Glomerular endothelial cell (primary cell): ENCODE measurements around the gene VTN. TPM values are rescaled to one million over a fixed set of nuclear protein-coding genes. Genes with fewer than 3 reads are reported as not detected.

Experiments
- DNase-seq: peaks from one replicate; pipeline ENCODE4 v3.0.0-alpha.2; 2011; ENCODE audit warnings: low read depth, low spot score; ENCODE audit errors: extremely low read depth
- total RNA-seq: library from RNA; depleted of rRNA; stranded (reverse); fragments of >200 nt; gene quantifications from 2 replicates; pipeline ENCODE4 v1.2.3, GENCODE V29; 2015

The VTN gene
- total RNA-seq: 0.05 TPM in 1 of 2 replicates, not detected in the other

- no peak for DNase-seq
Measured at GRCh38 chr17:28370035-28370743, at the start of gene VTN. Gene VTN, minus strand, starts transcription at chr17:28370307. Its CDS starts 104 bp downstream, at chr17:28370203.

- peak; percentile 14 for DNase-seq
Measured at GRCh38 chr17:28416703-28417311, 46.7 kb upstream of the VTN start.

- no peak for DNase-seq
Measured at GRCh38 chr17:28415886-28416285, 45.8 kb upstream of the VTN start.

GRCh38 chr17:28413804-28414203, 43.7 kb upstream of the VTN start:
- no peak for DNase-seq

- DNase-seq: no peak
Measured at GRCh38 chr17:28412099-28412498, 42.0 kb upstream of the VTN start.

DNA sequence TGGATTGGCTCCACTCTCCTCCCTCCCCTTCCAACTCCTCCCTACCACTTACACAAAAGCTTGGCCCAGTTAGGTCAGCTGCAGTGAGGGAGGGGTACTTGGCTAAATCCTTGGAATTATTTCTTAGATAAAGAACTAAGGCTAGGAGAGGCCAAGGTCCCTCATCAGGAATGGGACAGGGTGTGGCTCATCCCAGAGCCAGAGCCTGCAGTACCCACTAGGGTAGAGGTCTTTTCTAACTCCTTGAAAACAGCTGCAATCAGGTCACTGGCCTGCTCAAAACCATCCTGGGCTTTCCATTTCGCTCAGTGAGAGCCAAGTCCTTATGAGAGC, 37.8 kb upstream of the VTN start:
- DNase-seq: no peak

GRCh38 chr17:28407130-28407973, 37.2 kb upstream of the VTN start:
- DNase-seq: no peak

DNA sequence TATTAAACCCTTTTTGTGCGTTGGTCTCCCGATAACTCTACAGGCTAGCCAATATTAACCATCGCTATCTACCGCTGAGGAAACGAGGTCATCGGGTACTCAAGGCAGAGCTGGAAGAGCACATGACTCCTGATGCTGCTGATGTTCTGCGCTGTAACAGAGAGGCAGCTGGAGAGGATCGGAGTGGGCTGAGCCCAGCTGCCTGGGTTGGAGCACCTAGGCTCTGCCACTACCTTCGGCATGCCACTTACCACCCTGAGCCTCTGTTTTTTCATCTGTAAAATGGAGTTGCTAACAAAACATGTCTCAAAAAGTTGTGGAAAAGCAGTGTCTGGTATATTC, 36.3 kb upstream of the VTN start:
- no peak for DNase-seq

DNA sequence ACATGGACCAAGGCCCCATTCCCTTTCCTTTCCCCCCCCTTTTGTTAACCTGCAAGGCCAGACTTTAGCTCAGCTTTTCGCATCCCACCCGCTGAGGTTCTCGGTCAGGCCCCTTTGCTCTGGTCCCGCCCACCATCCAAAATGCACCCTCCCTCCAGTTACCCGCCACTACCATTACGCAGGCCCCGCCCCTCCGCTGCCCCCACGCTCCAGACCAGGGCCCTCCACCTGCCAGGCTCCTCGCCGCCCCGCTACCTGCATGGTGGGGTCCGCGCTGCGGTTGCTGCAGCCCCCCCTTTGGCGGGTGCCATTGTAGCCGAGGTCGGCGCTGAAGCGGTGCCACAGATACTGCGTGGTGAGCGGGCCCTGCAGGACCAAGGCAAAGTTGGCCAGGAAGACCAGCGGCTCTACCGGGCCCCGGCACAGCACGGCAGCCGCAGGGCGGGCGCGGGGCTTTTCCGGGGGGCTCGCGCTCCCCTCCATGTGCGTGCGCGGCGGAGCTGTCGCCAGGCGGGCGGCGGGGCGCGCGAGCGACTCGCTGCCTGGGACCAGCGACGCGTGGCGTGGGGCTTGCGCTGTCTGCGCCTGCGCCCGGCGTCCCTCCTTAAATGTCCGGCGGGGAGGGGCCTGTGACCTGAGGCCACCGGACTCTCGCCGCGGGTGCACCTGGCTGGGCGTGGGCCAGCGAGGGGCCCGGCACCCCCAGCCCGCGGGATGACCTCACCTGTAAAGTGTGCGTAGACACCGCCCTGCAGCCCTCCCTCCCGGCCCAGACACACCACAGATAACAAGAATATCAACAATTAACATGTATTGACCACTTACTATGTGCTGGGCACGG, 35.7 kb upstream of the VTN start, which contains the start of gene SLC46A1:
TSS of gene SLC46A1 (minus strand) at position 581 of the 841 bp plus-strand sequence. CDS start at position 483, 98 bp downstream.
- no peak for DNase-seq

GRCh38 chr17:28404812-28405570, 34.9 kb upstream of the VTN start:
- DNase-seq: no peak

GRCh38 chr17:28404461-28404811, 34.3 kb upstream of the VTN start:
- no peak for DNase-seq

DNA sequence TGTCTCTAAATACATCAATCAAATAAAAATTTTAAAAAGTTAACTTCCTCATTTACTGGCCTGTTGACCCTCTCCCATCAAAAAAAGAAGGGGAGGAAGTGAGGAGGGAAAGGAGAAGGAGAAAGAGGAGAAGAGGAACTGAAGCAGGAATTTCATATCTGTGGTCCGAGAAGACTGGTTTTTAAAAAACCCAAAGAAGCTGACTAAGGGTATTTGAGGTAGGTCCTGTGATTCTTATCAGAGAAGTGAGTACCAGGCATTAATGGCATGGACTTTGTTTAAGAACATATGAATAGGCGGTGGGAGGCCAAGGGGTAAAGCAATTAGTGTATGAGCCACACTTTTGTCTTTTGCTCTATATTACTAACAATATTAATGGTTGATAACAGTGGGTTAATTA, 33.9 kb upstream of the VTN start:
- no peak for DNase-seq

GRCh38 chr17:28402844-28403243, 32.7 kb upstream of the VTN start:
- no peak for DNase-seq

DNA sequence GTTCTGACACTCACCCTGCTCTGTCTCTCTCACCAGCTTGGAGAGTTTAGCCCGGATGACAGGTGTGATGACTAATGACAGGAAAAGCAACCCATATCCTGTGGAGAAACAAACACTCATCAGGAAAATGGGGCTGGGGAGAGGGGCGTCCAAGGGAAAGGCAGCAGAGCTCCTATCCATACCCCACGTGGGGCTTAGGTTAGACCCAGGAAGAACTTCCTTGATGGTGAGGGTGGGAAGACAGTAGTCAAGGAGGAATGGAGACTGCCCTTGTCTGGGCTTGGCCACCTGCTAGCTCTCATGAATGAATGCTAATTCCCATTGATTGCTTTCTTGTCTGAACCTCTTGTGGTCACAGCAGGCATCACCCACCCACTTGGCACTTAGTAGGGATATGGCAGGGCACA, 32.1 kb upstream of the VTN start:
- no peak for DNase-seq

GRCh38 chr17:28399808-28400207, 29.7 kb upstream of the VTN start:
- no peak for DNase-seq

DNA sequence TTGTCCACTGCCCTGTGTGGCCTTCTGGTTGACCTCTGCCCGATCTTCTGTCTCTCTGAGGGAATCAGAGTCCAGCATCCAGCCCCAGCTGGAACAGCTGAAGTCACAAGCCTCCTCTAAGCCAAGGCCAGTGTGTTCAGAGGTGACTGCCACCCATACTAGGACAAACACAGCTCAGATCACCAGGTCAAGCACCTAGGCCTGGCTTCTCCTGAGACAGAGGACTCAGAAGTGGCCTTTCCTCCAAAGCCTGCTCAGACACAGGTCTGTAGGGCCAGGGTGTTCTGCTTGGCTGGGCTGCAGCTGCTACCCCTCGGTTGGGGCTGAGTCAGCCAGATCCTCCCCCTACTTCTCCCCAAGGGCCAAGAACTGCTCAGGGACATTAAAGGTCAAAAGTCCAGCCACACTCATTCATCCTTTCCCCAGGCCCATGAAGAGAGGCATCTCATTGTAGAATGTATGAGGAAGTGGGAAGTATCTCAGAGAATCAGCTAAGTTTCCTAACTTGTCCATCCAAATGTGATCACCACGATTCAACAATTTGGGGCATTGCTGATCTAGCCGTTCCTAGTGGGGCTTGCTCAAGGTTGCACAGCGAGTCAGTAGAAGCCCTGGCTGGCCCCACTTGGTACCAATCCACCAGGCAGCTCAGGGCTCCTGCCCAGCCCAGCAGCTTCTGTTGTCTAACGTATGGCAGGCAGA, 28.3 kb upstream of the VTN start:
- DNase-seq: no peak

DNA sequence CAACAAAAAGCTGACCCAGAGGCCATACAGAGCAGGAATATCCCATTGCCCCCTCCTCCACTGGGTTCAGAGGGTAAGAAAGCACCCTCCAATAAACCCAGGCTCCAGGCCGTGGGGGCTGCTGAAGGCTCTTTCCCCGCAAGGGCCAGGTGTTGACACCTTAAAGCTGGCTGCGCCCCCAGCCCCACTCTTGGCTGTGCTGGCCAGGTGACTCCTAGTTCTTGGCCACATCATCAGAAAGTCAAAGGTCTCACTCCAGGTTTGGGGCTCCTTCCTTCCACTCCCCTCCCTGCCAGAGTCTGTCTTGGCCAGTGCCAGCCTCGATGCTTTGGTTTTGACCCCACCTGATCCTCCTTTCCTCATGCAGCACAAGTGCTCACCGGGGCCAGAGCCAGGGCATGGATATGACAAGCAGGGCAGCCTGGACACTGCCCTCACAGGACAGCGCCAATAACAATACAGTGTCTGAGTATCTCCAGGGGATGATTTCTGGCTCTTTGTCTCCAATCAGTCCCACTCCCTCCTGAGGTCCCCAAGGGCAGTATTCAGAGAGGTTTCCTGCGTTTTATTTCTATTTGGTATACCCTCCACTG, 27.7 kb upstream of the VTN start:
- no peak for DNase-seq

DNA sequence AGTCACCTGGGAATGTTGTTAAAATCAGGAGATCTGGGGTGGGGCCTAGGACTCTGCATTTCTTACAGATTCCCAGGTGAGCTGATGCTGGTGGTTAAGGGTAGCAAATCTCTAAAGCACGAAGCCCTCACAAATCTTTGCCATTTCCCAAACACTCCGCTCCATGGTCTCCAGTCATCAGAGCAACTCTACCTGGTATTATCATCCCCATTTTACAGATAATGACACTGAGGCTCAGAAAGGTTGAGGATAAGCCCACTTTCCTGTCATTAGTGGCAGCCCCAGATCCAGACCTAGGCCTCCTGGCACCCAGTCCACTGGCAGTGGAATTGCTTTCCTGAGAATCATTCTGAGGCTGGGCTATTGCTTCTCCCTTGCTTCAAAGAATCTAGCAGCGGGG, 27.2 kb upstream of the VTN start:
- no peak for DNase-seq

DNA sequence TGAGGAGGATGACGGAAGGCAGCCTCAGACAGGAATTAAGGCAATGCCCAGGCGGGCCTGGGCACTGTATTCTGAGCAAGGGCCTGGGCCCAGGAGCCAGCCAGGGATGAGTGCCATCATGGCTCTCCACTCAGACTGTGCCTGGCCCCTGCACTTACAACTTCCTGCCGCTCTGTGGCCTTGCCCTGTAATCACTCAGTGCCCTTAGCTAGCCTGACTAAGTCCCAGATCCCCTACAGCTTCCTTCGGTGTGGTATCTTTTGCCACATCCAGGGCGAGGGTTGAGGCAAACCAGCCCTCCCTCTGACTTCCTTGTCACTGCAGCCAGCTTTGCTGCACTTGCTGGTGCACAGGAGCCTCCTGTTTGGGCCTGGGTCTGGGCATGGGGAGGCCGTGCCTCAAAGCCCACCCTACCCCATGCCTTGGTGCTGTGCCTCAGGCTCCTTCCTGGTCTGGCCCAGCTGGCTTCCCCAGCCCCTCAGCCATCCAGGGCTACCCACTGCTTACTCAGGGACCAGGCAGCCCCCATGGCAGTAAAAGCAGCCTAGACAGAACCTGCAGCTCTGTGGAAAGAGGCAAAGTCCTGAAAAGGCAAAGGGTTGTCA, 26.6 kb upstream of the VTN start:
- no peak for DNase-seq
